ENCODE results near the gene LRRK2. TPM values are rescaled to one million over a fixed set of nuclear protein-coding genes. Genes with fewer than 3 reads are reported as not detected.

The LRRK2 gene
- total RNA-seq, 4 donors from 2014 or later, result 24.0 to 32.8 (median 29.2) TPM

DNA sequence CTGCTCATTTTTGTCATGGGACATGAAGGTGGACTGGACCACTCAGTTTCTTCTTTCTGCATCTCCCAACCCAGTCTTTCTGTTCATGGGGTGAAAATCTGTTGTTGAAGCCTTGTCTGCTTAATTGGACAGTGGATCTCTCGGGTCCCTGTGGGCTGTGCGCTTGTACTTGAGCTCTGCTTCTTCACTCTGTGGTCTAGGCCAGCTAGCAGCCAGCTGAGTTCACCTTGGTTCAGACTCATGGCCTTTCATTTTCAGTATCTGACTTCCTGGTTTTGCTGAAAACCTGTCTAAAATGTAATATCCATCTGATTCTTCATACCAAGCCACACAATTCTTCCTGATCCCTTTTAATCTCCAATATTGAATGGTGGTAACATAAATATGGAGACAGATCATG, 117.2 kb downstream of the LRRK2 start:
- intact Hi-C loops (cut with DNase I), result no loop called here
- Histone ChIP-seq H3K27me3 (no peaks in the 10 kb centered on the region), H3K4me3 (no peak overlapping the region), H3K4me1 (peaks cover 0 to 43% (median 40%) of the 10 kb centered on the region in 4 donors), H3K36me3 (peaks cover 0 to 21% (median 5%) of the 10 kb centered on the region in 4 donors), H3K9me3 (no peaks in the 10 kb centered on the region), H3K27ac (replicated peaks in 1 of 4) (peak overlapping the region in 1 of 4 donors; percentile 27)
- DNase-seq (ENCODE audit: extremely low spot score), result no peak
- 78% methylated on average over 2 of the region's 2 CpGs for WGBS
- TF ChIP-seq, protein P1, sequence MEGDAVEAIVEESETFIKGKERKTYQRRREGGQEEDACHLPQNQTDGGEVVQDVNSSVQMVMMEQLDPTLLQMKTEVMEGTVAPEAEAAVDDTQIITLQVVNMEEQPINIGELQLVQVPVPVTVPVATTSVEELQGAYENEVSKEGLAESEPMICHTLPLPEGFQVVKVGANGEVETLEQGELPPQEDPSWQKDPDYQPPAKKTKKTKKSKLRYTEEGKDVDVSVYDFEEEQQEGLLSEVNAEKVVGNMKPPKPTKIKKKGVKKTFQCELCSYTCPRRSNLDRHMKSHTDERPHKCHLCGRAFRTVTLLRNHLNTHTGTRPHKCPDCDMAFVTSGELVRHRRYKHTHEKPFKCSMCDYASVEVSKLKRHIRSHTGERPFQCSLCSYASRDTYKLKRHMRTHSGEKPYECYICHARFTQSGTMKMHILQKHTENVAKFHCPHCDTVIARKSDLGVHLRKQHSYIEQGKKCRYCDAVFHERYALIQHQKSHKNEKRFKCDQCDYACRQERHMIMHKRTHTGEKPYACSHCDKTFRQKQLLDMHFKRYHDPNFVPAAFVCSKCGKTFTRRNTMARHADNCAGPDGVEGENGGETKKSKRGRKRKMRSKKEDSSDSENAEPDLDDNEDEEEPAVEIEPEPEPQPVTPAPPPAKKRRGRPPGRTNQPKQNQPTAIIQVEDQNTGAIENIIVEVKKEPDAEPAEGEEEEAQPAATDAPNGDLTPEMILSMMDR (IDR thresholded peaks at IDR 0.05), result no peak
- TF ChIP-seq POLR2A (IDR thresholded peaks at IDR 0.05; ENCODE audit: low read depth) (no peak), EP300 (IDR thresholded peaks at IDR 0.05) (no peak), POLR2AphosphoS5 (IDR thresholded peaks at IDR 0.05) (no peak)

DNA sequence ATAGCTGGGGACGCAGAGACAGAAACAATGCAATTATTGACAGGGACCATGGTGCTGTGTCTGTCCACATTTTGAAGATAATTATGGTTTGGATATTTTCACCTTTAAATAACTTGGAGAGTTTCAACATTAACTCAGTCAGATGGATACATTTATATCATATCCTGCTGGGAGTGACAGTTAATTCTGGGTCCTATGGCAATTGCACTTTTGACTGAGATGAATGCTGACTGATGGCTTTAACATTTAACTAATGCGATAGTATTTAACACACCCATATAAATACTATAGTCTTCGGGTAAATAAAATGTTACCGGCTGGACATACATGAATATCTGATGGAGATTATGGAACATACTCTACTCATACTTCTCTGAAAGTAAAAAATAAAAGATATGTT, 118.3 kb downstream of the LRRK2 start:
- intact Hi-C loops (cut with DNase I), result no loop called here
- Histone ChIP-seq H3K27ac (replicated peaks in 1 of 4) (no peak overlapping the region), H3K27me3 (no peaks in the 10 kb centered on the region), H3K36me3 (peaks cover 0 to 21% (median 5%) of the 10 kb centered on the region in 4 donors), H3K4me3 (no peak overlapping the region), H3K9me3 (no peaks in the 10 kb centered on the region), H3K4me1 (peaks cover 0 to 32% (median 29%) of the 10 kb centered on the region in 4 donors)
- no peak for TF ChIP-seq POLR2AphosphoS5 (IDR thresholded peaks at IDR 0.05)
- TF ChIP-seq, protein P1 (IDR thresholded peaks at IDR 0.05), result no peak
- TF ChIP-seq POLR2A (IDR thresholded peaks at IDR 0.05; ENCODE audit: low read depth), result no peak
- no peak for TF ChIP-seq EP300 (IDR thresholded peaks at IDR 0.05)
- 46% methylated on average over 4 of the region's 4 CpGs for WGBS
- no peak for DNase-seq (ENCODE audit: extremely low spot score)

DNA sequence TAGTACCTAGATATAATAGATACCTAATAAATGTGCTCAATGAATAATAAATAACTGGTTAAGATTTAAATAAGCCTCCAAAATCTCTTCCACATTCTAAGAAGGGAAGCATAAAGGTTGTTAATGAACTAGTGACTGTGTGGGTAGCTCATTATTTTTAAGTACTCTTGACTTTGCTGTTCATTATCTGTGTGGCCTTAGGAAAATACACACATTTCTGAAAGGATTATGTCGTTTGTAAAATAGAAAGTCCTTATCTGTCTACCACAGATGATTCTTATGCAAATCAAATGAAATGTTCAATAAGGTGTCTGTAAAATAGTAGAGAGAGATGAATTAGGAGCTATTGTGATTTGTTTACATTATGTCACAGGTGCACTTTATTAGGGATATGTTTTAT, 119.5 kb downstream of the LRRK2 start:
- intact Hi-C loops (cut with DNase I), result no loop called here
- WGBS, result 63% methylated on average over 1 of the region's 1 CpG

DNA sequence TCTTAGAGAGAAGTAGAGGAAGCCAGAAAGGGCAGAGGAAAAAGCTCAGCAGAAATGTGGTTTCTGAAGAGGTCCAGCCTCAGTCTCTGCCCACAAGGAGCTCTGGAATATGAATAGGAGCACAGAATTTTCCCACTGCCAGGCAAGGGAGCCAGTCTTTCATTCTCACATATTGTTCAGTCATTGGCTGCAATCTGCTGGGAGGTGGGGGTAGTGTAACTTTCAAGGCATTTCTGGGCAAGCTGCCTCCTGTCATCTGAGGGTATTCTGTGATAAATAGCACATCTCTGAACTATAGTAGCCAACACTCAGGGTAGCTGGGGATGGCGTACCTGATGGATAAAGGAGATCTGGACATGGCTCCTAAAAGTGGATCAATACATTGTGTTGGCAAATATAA, 127.2 kb downstream of the LRRK2 start:
- no peak for TF ChIP-seq POLR2AphosphoS5 (IDR thresholded peaks at IDR 0.05)
- no peak for TF ChIP-seq EP300 (IDR thresholded peaks at IDR 0.05)
- TF ChIP-seq POLR2A (IDR thresholded peaks at IDR 0.05; ENCODE audit: low read depth), result no peak
- TF ChIP-seq, protein P1 (IDR thresholded peaks at IDR 0.05), result no peak
- WGBS, result 29% methylated on average over 1 of the region's 1 CpG
- H3K27me3 ChIP-seq, result no peaks in the 10 kb centered on the region
- no peak for DNase-seq (ENCODE audit: extremely low spot score)
- H3K9me3 ChIP-seq, result no peaks in the 10 kb centered on the region
- peaks cover 0 to 31% (median 4%) of the 10 kb centered on the region in 4 donors for H3K36me3 ChIP-seq
- H3K4me3 ChIP-seq, result no peak overlapping the region
- intact Hi-C loops (cut with DNase I), result no loop called here
- peak overlapping the region in 1 of 4 donors; percentile 35 for H3K27ac ChIP-seq (replicated peaks in 1 of 4)
- peaks cover 0 to 15% (median 10%) of the 10 kb centered on the region in 4 donors for H3K4me1 ChIP-seq

More for the DNA sequence above, 119.5 kb downstream of the LRRK2 start:
- peaks cover 0 to 20% (median 17%) of the 10 kb centered on the region in 4 donors for H3K4me1 ChIP-seq
- peaks cover 0 to 31% (median 5%) of the 10 kb centered on the region in 4 donors for H3K36me3 ChIP-seq
- TF ChIP-seq POLR2AphosphoS5 (IDR thresholded peaks at IDR 0.05), result no peak
- no peak for TF ChIP-seq POLR2A (IDR thresholded peaks at IDR 0.05; ENCODE audit: low read depth)
- TF ChIP-seq EP300 (IDR thresholded peaks at IDR 0.05), result no peak
- TF ChIP-seq, protein P1 (IDR thresholded peaks at IDR 0.05), result no peak
- H3K27me3 ChIP-seq, result no peaks in the 10 kb centered on the region
- no peak overlapping the region for H3K27ac ChIP-seq (replicated peaks in 1 of 4)
- DNase-seq (ENCODE audit: extremely low spot score), result no peak
- H3K9me3 ChIP-seq, result no peaks in the 10 kb centered on the region
- no peak overlapping the region for H3K4me3 ChIP-seq

DNA sequence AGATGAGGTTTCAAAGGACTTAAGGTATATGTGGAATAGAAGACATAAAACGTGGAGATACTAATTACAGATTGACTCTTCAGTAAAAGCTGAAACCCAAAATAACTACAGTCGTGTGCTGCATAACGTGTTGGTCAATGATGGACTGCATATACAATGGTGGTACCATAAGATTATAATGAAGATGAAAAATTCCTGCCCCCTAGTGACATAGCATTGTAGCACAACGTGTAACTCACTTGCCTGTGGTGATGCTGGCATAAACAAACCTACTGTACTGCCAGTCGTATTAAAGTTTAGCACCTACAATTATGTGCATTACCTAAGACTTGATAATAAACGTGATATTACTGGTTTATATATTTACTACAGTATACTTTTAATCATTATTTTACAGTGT, 150.3 kb downstream of the LRRK2 start:
- no peak for DNase-seq (ENCODE audit: extremely low spot score)
- TF ChIP-seq, protein P1 (IDR thresholded peaks at IDR 0.05), result peak in 1 of 3 experiments; percentile 17
- no peak for TF ChIP-seq EP300 (IDR thresholded peaks at IDR 0.05)
- WGBS, result 67% methylated on average over 6 of the region's 6 CpGs
- H3K9me3 ChIP-seq, result peaks cover 0 to 6% (median 0%) of the 10 kb centered on the region in 4 donors
- peaks cover 0 to 7% (median 0%) of the 10 kb centered on the region in 4 donors for H3K4me1 ChIP-seq
- no peaks in the 10 kb centered on the region for H3K36me3 ChIP-seq
- intact Hi-C loops (cut with DNase I), result no loop called here
- H3K27ac ChIP-seq (replicated peaks in 1 of 4), result no peak overlapping the region
- no peak overlapping the region for H3K4me3 ChIP-seq
- H3K27me3 ChIP-seq, result no peaks in the 10 kb centered on the region
